CD4-positive, CD25-positive, alpha-beta regulatory T cell (primary cell): ENCODE measurements around the gene PTGFRN. TPM values are rescaled to one million over a fixed set of nuclear protein-coding genes. Genes with fewer than 3 reads are reported as not detected.

Experiments used
- ATAC-seq, 2 donors: fragments of 150-1000 bp; cut with Tn5 transposase; one replicate each; pipeline ENCODE4 v1.10.0; 2021; ENCODE audit warnings: low read depth in 2 of 2, moderate number of reproducible peaks in 2 of 2, moderate library complexity in 1 of 2
- DNase-seq, 3 donors: peaks; one replicate each; pipeline versions ENCODE4 v3.0.0 to v3.0.0-alpha.2; 2012 to 2022; ENCODE audit warnings: mixed read lengths in 1 of 3
- H3K27ac ChIP-seq: one replicate; pipeline ENCODE4 v1.7.0; 2013; ENCODE audit warnings: mild to moderate bottlenecking, low read length; ENCODE audit not compliant: insufficient read depth, poor library complexity, severe bottlenecking
- H3K27me3 ChIP-seq: one replicate; pipeline ENCODE4 v1.7.0; 2013; ENCODE audit warnings: low read length; ENCODE audit not compliant: control insufficient read depth, insufficient read depth
- H3K36me3 ChIP-seq: one replicate; pipeline ENCODE4 v1.7.0; 2013; ENCODE audit warnings: mild to moderate bottlenecking, low read length, moderate library complexity; ENCODE audit not compliant: control insufficient read depth, insufficient read depth
- H3K4me1 ChIP-seq: 2 replicates; pipeline ENCODE4 v1.7.0; 2013; ENCODE audit warnings: mild to moderate bottlenecking, low read length; ENCODE audit not compliant: insufficient read depth, control insufficient read depth, poor library complexity, severe bottlenecking
- H3K4me3 ChIP-seq: one replicate; pipeline ENCODE4 v1.7.0; 2013; ENCODE audit warnings: low read depth, mild to moderate bottlenecking, low read length, moderate library complexity
- H3K9me3 ChIP-seq, 2 experiments: 1 replicate in 1 of 2; 2 replicates in 1 of 2; pipeline ENCODE4 v1.7.0; 2013; ENCODE audit warnings: low read length in 2 of 2, mild to moderate bottlenecking in 1 of 2, moderate library complexity in 1 of 2; ENCODE audit not compliant: control insufficient read depth in 2 of 2
- H3K27ac Mint-ChIP-seq, 3 donors: one replicate each; pipeline ENCODE4 v1.8.0; 2020 to 2022; ENCODE audit warnings: mild to moderate bottlenecking in 3 of 3, mixed read lengths in 3 of 3, moderate library complexity in 2 of 3
- H3K27me3 Mint-ChIP-seq: one replicate; pipeline ENCODE4 v1.8.0; 2022; ENCODE audit warnings: mild to moderate bottlenecking, mixed read lengths
- H3K36me3 Mint-ChIP-seq: one replicate; pipeline ENCODE4 v1.8.0; 2020; ENCODE audit warnings: mixed read lengths
- H3K4me1 Mint-ChIP-seq, 4 donors: one replicate each; pipeline ENCODE4 v1.8.0; 2020 to 2022; ENCODE audit warnings: mixed read lengths in 4 of 4, mild to moderate bottlenecking in 1 of 4
- H3K4me3 Mint-ChIP-seq, 4 donors: one replicate each; pipeline ENCODE4 v1.8.0; 2020 to 2022; ENCODE audit warnings: mild to moderate bottlenecking in 4 of 4, mixed read lengths in 4 of 4, moderate library complexity in 3 of 4
- H3K9me3 Mint-ChIP-seq, 7 donors: one replicate each; pipeline ENCODE4 v1.8.0; 2020 to 2022; ENCODE audit warnings: mixed read lengths in 7 of 7, mild to moderate bottlenecking in 3 of 7, moderate library complexity in 2 of 7
- polyA plus RNA-seq, 4 donors: library from polyadenylated mRNA; unstranded; fragments of 300-500 nt; fragmentation: Illumina TruSeq; gene quantifications; one replicate each; pipeline ENCODE4 v1.2.3, GENCODE V29; 2021
- total RNA-seq: library from RNA; stranded (reverse); gene quantifications from one replicate; pipeline ENCODE4 v1.2.3, GENCODE V29; 2022

PTGFRN gene
- total and polyA plus RNA-seq, 5 donors from 2014 or later: 0.02 to 0.17 (median 0.10) TPM; not detected in 2

DNA sequence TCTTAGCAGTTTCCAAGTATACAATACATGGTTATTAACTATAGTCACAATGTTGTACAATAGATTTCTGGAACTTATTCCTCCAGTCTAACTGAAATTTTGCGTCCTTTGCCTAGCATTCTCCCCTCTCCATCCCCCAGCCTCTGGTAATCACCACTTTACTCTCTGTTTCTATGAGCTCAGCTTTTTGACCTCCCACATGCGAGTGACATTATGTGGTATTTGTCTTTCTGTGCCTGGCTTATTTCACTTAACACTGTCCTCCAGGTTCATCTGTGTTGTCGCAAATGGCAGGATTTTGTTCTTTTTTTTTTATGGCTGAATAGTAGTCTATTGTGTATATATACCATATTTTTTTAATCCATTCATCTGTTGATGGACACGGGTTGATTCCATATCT, 47.9 kb downstream of the PTGFRN start:
- ATAC-seq (no peak), DNase-seq (no peak)
- H3K36me3 ChIP-seq: no peaks in the 10 kb centered on the region
- H3K9me3 ChIP-seq: no peaks in the 10 kb centered on the region
- no peak overlapping the region for H3K4me3 Mint-ChIP-seq
- no peaks in the 10 kb centered on the region for H3K36me3 Mint-ChIP-seq
- H3K4me1 Mint-ChIP-seq: peaks cover 0 to 2% (median 0%) of the 10 kb centered on the region in 4 donors
- H3K27me3 Mint-ChIP-seq: no peaks in the 10 kb centered on the region
- no peak overlapping the region for H3K4me3 ChIP-seq
- no peaks in the 10 kb centered on the region for H3K9me3 Mint-ChIP-seq
- H3K27me3 ChIP-seq: no peaks in the 10 kb centered on the region
- no peak overlapping the region for H3K27ac ChIP-seq
- peaks cover 4% of the 10 kb centered on the region for H3K4me1 ChIP-seq
- no peak overlapping the region for H3K27ac Mint-ChIP-seq

DNA sequence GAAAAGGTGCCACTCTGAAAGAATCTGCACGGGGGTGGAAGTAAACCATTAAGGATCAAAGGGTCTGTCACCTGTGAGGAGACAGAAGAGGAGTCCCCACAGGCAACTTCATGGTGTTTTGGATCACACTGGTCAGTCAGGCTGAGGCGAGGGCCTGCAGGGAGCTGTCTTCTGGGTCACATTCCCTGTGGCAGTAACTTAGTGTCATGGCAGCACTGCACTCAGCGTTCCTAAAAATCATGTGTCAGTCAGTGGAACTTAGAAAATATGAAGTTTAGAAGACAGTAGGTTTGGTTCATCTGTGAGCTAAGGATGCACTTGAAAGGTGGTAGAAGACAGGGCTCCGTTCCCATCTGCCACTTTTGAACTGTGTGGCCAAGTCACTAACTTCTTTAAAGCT, 48.4 kb downstream of the PTGFRN start:
- no peaks in the 10 kb centered on the region for H3K27me3 ChIP-seq
- no peak overlapping the region for H3K4me3 ChIP-seq
- H3K9me3 ChIP-seq: no peaks in the 10 kb centered on the region
- no peaks in the 10 kb centered on the region for H3K36me3 ChIP-seq
- H3K4me3 Mint-ChIP-seq: no peak overlapping the region
- H3K27me3 Mint-ChIP-seq: no peaks in the 10 kb centered on the region
- peaks cover 9% of the 10 kb centered on the region for H3K4me1 ChIP-seq
- H3K27ac ChIP-seq: no peak overlapping the region
- H3K9me3 Mint-ChIP-seq: no peaks in the 10 kb centered on the region
- no peak for DNase-seq
- peaks cover 0 to 2% (median 0%) of the 10 kb centered on the region in 4 donors for H3K4me1 Mint-ChIP-seq
- no peak overlapping the region for H3K27ac Mint-ChIP-seq
- ATAC-seq: no peak
- no peaks in the 10 kb centered on the region for H3K36me3 Mint-ChIP-seq

- Mint-ChIP-seq H3K27me3 (no peaks in the 10 kb centered on the region), H3K36me3 (no peaks in the 10 kb centered on the region), H3K9me3 (no peaks in the 10 kb centered on the region), H3K4me3 (no peak overlapping the region), H3K4me1 (peaks cover 0 to 2% (median 0%) of the 10 kb centered on the region in 4 donors), H3K27ac (no peak overlapping the region)
- Histone ChIP-seq H3K27me3 (no peaks in the 10 kb centered on the region), H3K4me3 (no peak overlapping the region), H3K27ac (no peak overlapping the region), H3K36me3 (no peaks in the 10 kb centered on the region), H3K9me3 (no peaks in the 10 kb centered on the region), H3K4me1 (peaks cover 12% of the 10 kb centered on the region)
- ATAC-seq (no peak), DNase-seq (no peak)
Measured at GRCh38 chr1:116958977-116959376, 49.3 kb downstream of the PTGFRN start.

DNA sequence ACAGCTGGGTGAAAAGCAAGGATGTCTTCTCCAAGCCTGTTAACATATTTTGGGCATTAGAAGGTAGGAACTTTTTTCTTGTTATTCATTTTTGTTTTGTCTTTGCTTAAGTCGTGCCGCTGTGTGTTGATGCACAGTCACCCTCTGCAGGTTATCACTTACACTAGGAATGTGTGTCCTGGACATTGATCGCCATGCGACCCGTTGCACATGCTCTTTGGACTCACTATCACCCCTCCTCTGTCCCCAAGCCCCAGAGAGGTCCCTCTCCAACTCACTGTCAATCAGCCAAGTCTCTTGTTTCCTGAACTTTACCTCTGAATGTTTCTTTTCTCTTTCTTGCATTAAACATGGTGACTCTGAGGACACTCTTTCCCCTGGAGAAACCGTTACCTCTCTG, 51.9 kb downstream of the PTGFRN start:
- H3K36me3 ChIP-seq: no peaks in the 10 kb centered on the region
- no peaks in the 10 kb centered on the region for H3K27me3 ChIP-seq
- H3K4me3 ChIP-seq: no peak overlapping the region
- Mint-ChIP-seq H3K9me3 (no peaks in the 10 kb centered on the region), H3K27me3 (no peaks in the 10 kb centered on the region), H3K4me1 (peaks cover 0 to 4% (median 0%) of the 10 kb centered on the region in 4 donors), H3K36me3 (no peaks in the 10 kb centered on the region), H3K4me3 (no peak overlapping the region), H3K27ac (no peak overlapping the region)
- ATAC-seq: no peak
- H3K9me3 ChIP-seq: no peaks in the 10 kb centered on the region
- no peak for DNase-seq
- no peak overlapping the region for H3K27ac ChIP-seq
- peaks cover 12% of the 10 kb centered on the region for H3K4me1 ChIP-seq

GRCh38 chr1:116962987-116963639, 53.4 kb downstream of the PTGFRN start:
- H3K9me3 ChIP-seq: no peaks in the 10 kb centered on the region
- H3K4me3 ChIP-seq: peak overlapping the region; percentile 26
- Mint-ChIP-seq H3K4me1 (peaks cover 0 to 4% (median 0%) of the 10 kb centered on the region in 4 donors), H3K27me3 (no peaks in the 10 kb centered on the region), H3K36me3 (no peaks in the 10 kb centered on the region), H3K27ac (no peak overlapping the region), H3K4me3 (no peak overlapping the region), H3K9me3 (no peaks in the 10 kb centered on the region)
- H3K36me3 ChIP-seq: no peaks in the 10 kb centered on the region
- peak in 2 of 3 donors; percentile 10 to 17 for DNase-seq
- peak in 1 of 2 donors; percentile 48 for ATAC-seq
- no peaks in the 10 kb centered on the region for H3K27me3 ChIP-seq
- peaks cover 12% of the 10 kb centered on the region for H3K4me1 ChIP-seq
- no peak overlapping the region for H3K27ac ChIP-seq

DNA sequence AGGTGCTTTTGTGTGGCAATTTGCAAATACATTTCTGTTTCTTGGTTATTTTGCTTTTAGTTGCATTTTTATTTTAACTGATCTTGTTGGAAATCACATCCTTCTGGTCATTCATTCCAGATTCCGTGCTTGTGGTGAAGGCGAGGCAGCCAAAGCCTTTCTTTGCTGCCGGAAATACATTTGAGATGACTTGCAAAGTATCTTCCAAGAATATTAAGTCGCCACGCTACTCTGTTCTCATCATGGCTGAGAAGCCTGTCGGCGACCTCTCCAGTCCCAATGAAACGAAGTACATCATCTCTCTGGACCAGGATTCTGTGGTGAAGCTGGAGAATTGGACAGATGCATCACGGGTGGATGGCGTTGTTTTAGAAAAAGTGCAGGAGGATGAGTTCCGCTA, 57.1 kb downstream of the PTGFRN start:
- no peaks in the 10 kb centered on the region for H3K27me3 Mint-ChIP-seq
- Histone ChIP-seq H3K4me3 (no peak overlapping the region), H3K36me3 (no peaks in the 10 kb centered on the region), H3K27me3 (no peaks in the 10 kb centered on the region), H3K27ac (no peak overlapping the region), H3K9me3 (no peaks in the 10 kb centered on the region), H3K4me1 (peaks cover 12% of the 10 kb centered on the region)
- no peak overlapping the region for H3K4me3 Mint-ChIP-seq
- peaks cover 0 to 2% (median 0%) of the 10 kb centered on the region in 4 donors for H3K4me1 Mint-ChIP-seq
- H3K36me3 Mint-ChIP-seq: no peaks in the 10 kb centered on the region
- H3K9me3 Mint-ChIP-seq: peaks cover 0 to 3% (median 0%) of the 10 kb centered on the region in 7 donors
- no peak for DNase-seq
- no peak overlapping the region for H3K27ac Mint-ChIP-seq
- no peak for ATAC-seq

DNA sequence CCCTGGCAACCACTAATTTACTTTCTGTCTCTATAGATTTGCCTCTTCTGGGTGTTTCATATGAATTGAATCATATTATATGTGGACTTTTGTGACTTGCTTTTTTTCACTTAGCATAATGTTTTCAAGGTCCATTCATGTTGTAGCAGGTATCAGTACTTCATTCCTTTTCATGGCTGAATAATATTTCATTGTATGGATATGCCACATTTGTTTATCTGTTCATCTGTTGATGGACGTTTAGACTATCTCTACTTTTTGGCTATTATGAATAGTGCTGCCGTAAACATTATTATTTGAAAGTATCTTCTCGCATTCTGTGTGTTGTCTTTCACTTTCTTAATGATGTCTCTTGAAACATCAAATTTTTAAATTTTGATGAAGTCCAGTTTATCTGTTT, 59.0 kb downstream of the PTGFRN start:
- Mint-ChIP-seq H3K36me3 (no peaks in the 10 kb centered on the region), H3K9me3 (peaks cover 0 to 3% (median 0%) of the 10 kb centered on the region in 7 donors), H3K4me3 (no peak overlapping the region), H3K4me1 (peaks cover 0 to 2% (median 0%) of the 10 kb centered on the region in 4 donors), H3K27ac (no peak overlapping the region), H3K27me3 (no peaks in the 10 kb centered on the region)
- Histone ChIP-seq H3K4me1 (no peaks in the 10 kb centered on the region), H3K27ac (no peak overlapping the region), H3K27me3 (no peaks in the 10 kb centered on the region), H3K36me3 (no peaks in the 10 kb centered on the region), H3K4me3 (no peak overlapping the region), H3K9me3 (no peaks in the 10 kb centered on the region)
- ATAC-seq (no peak), DNase-seq (no peak)

GRCh38 chr1:116971258-116971860, 61.6 kb downstream of the PTGFRN start:
- no peak for ATAC-seq
- Mint-ChIP-seq H3K4me3 (no peak overlapping the region), H3K27me3 (peaks cover 6% of the 10 kb centered on the region), H3K9me3 (peaks cover 0 to 5% (median 0%) of the 10 kb centered on the region in 7 donors), H3K36me3 (peaks cover 5% of the 10 kb centered on the region), H3K4me1 (no peaks in the 10 kb centered on the region), H3K27ac (no peak overlapping the region)
- H3K4me3 ChIP-seq: no peak overlapping the region
- no peaks in the 10 kb centered on the region for H3K27me3 ChIP-seq
- DNase-seq: no peak
- no peaks in the 10 kb centered on the region for H3K9me3 ChIP-seq
- no peaks in the 10 kb centered on the region for H3K4me1 ChIP-seq
- no peak overlapping the region for H3K27ac ChIP-seq
- H3K36me3 ChIP-seq: no peaks in the 10 kb centered on the region
